Measurements from ENCODE around the gene MLXIP.
"Not testable (repeated sequence)": the region's sequence is repeated elsewhere in the genome, so short reads cannot be mapped to it uniquely, and the experiment has no call there.

Gene MLXIP

GRCh38 chr12:122052285-122052684, 26.3 kb upstream of the MLXIP start:
- DNase-seq (ENCODE audit: low read depth), result no peak

GRCh38 chr12:122054842-122055520, 23.6 kb upstream of the MLXIP start:
- no peak for DNase-seq (ENCODE audit: low read depth)

GRCh38 chr12:122056406-122056805, 22.1 kb upstream of the MLXIP start:
- not testable (repeated sequence) for DNase-seq (ENCODE audit: low read depth)

- DNase-seq (ENCODE audit: low read depth), result no peak
Measured at GRCh38 chr12:122057007-122057735, 21.4 kb upstream of the MLXIP start.

- no peak for DNase-seq (ENCODE audit: low read depth)
Measured at GRCh38 chr12:122057769-122058168, 20.8 kb upstream of the MLXIP start.

GRCh38 chr12:122058549-122059149, 19.9 kb upstream of the MLXIP start:
- no peak for DNase-seq (ENCODE audit: low read depth)

- DNase-seq (ENCODE audit: low read depth), result no peak
Measured at GRCh38 chr12:122059203-122059960, 19.2 kb upstream of the MLXIP start.

- no peak for DNase-seq (ENCODE audit: low read depth)
Measured at GRCh38 chr12:122060081-122060501, 18.5 kb upstream of the MLXIP start.

- DNase-seq (ENCODE audit: low read depth), result no peak
Measured at GRCh38 chr12:122061253-122061652, 17.3 kb upstream of the MLXIP start.

- no peak for DNase-seq (ENCODE audit: low read depth)
Measured at GRCh38 chr12:122062832-122063693, 15.5 kb upstream of the MLXIP start.

GRCh38 chr12:122063694-122064024, 14.9 kb upstream of the MLXIP start:
- no peak for DNase-seq (ENCODE audit: low read depth)

- no peak for DNase-seq (ENCODE audit: low read depth)
Measured at GRCh38 chr12:122064025-122064777, 14.4 kb upstream of the MLXIP start.

- DNase-seq (ENCODE audit: low read depth), result no peak
Measured at GRCh38 chr12:122064780-122065588, 13.6 kb upstream of the MLXIP start.

GRCh38 chr12:122067548-122067947, 11.0 kb upstream of the MLXIP start:
- DNase-seq (ENCODE audit: low read depth), result no peak

- no peak for DNase-seq (ENCODE audit: low read depth)
Measured at GRCh38 chr12:122067966-122068365, 10.6 kb upstream of the MLXIP start.

GRCh38 chr12:122072031-122072970, 6.3 kb upstream of the MLXIP start:
- DNase-seq (ENCODE audit: low read depth), result no peak

- DNase-seq (ENCODE audit: low read depth), result no peak
Measured at GRCh38 chr12:122073815-122074214, 4.7 kb upstream of the MLXIP start.

GRCh38 chr12:122076743-122077495, 1.6 kb upstream of the MLXIP start:
- no peak for DNase-seq (ENCODE audit: low read depth)
